GM18870 (cell line): ENCODE results near the gene MRM1.
"Not testable (repeated sequence)": the region's sequence is repeated elsewhere in the genome, so short reads cannot be mapped to it uniquely, and the experiment has no call there.

Source experiments
- ATAC-seq: cut with Tn5 transposase; IDR thresholded peaks from one replicate; pipeline ENCODE4 v1.9.1; 2021; ENCODE audit warnings: moderate library complexity; ENCODE audit not compliant: unreplicated experiment

Gene MRM1

DNA sequence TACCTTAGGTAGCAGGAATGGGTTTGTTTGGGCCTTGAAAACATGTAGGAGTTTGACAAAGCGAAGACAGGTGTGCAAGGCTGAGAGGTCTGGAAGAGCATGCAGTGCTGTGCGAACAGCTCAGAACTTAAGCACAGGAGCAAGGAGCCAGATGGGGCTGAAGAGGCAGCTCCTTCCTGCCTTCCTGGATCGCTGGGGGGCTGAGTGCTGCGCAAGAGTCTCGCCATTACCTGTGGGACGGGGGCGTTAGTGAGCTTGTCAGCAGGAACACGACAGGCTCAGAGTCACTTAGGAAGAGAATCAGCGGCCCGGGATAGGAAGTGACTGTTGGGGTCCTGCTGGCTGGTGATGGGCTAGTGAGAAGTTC, 464 bp upstream of the MRM1 start:
- no peak for ATAC-seq

- ATAC-seq, result no peak
Observed at GRCh38 chr17:36602030-36602748, 806 bp downstream of the MRM1 start.

- no peak for ATAC-seq
Observed at GRCh38 chr17:36602924-36603384, 1.6 kb downstream of the MRM1 start.

DNA sequence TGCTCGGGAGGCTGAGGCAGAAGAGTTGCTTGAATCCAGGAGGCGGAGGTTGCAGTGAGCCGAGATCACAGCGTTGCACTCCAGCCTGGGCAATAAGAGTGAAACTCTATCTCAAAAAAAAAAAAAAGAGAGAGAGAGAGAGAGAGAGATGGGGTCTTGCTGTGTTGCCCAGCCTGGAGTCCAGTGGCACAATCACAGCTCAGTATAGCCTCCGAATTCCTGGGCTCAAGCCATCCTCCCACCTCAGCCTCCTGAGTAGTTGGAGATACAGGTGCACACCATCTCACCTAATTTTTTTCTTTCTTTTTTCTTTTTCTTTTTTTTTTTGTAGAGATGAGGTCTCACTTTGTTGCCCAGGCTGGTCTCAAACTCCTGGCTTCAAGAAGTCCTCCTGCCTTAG, 3.6 kb downstream of the MRM1 start:
- not testable (repeated sequence) for ATAC-seq

DNA sequence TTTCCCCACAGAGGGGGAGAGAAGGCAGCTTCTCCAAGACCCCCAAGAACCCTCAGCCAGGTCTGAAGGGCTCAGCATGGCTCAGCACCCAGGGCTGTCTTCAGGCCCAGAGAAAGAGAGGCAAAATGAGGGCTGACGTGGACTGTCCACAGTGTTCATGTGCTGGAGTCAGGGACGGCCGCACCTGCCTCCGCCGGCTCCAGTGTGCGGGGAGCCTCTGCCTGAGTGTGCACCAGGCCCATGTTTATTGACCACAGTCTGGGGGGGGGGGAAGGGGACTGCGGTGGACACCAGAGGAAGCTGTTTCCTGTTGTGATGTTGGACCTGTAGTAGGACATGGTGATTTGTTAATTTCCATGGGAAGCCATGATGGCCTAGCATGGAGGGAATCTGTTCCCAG, 6.9 kb downstream of the MRM1 start:
- no peak for ATAC-seq

DNA sequence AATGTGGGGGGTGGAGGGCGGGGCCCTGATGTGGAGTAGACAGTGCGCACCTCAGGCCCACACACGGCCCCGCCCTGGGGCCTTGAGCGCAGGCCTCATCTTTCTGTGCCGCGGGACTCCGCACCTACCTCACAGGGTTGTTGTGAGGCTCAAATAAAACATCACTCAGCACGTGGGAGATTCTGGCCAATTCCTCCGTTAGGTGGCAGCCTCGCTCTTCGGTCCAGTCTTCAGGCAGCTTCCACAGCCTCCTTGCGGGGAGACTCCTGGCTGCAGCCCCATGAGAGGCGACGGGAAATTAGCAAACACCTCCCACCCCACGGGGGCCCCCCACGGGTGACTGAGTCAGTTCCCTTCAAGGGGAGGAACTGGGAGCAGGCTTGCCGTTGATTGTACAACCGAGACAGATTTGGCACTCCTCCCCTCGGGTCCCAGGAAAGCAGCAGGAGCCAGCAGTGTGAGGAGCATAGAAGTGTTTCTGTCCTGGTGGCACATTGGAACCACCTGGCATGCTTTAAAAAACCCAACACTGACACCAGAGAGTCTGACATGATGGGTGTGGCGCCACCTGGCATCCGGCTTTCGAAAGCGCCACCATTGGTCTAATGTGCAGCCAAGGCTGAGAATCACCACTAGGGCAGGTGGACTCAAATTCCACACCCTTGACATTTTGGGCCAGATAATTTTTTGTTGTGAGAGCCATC, 7.6 kb downstream of the MRM1 start:
- ATAC-seq, result no peak

GRCh38 chr17:36609498-36609862, 8.1 kb downstream of the MRM1 start:
- no peak for ATAC-seq

DNA sequence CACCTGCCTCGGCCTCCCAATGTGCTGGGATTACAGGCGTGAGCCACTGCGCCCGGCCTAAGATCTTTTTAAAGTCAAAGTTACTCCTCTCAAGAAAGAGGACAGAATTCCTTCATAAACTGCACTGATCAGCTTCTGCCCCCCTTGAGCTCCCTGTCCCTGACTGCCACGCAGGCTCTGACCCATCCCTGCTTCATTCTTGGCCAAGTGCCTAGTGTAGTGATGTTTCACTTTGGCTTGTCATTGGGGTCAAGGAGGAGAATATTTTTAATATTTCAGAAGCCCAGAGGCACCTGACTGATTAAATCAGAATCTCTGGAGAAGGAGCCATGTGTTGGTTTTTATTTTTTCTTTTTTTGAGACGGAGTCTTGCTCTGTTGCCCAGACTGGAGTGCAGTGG, 9.1 kb downstream of the MRM1 start:
- ATAC-seq, result no peak

DNA sequence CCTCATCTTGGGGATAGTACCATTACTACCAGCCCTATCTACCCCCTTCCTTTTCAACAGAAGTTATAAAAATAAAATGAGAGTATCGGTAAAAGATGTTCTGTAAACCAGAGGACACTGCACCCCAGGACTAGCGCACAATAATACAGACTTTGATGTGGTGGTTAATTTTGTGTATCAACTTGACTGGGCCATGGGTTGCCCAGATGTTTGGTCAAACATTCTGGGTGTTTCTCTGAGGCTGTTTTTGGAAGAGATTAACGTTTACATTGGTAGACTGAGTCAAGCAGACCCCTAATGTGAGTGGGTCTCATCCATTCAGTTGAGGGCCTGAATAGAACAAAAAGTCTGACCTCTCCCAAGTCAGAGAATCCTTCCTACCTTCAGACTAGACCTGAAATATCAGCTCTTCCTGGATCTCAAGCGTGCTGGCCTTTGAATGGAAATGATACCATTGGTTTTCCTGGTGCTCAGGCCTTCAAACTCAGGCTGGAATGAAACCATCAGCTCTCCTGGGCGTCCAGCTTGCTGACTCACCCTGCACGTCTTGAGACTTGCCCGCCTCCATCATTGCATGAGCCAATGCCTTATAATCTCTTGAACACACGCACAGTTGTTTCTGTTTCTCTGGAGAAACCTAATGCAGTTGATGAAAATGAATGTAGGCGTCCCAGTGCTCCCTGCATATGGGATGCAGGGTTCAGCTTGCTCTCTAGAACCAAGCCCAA, 10.1 kb downstream of the MRM1 start:
- ATAC-seq, result no peak

- no peak for ATAC-seq
Observed at GRCh38 chr17:36612323-36612722, 10.9 kb downstream of the MRM1 start.

DNA sequence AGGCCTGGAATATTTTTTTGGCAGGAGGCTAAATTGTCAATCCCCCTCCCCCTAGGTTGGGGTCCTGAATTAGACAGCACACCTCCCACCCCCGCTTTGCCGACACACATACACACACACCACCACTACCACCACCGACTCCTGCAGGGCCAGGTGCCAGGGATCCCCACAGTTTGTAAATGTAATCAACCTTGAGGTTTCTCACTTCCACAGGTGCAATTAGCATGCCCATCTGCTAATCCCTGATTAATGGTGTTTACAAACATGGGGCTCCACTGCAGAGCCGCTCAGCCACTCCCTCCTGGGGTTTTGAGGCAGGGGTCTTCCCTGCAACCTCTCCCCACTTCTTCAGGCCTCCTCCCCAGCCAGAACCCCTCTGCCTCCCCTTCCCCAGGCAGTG, 11.8 kb downstream of the MRM1 start:
- no peak for ATAC-seq

DNA sequence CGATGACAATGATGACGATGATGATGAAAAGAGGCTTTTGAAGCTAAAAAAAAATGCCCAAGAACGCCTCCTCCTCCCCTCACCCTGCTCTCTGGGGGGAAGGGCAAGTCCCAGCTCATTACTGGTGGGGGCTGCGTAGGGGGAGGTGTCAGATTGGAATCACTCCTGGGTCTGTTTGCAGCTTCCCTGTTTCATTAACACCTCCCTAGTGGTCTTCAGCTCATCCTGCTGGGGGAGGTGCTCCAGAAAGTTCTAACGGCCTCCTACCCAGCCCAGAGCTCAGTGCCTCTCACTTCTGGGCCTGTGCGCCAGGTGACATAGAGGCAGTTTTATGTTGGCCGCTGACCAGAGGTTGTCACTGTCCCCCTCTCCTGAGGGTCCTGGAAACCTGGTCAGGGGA, 12.7 kb downstream of the MRM1 start:
- no peak for ATAC-seq

DNA sequence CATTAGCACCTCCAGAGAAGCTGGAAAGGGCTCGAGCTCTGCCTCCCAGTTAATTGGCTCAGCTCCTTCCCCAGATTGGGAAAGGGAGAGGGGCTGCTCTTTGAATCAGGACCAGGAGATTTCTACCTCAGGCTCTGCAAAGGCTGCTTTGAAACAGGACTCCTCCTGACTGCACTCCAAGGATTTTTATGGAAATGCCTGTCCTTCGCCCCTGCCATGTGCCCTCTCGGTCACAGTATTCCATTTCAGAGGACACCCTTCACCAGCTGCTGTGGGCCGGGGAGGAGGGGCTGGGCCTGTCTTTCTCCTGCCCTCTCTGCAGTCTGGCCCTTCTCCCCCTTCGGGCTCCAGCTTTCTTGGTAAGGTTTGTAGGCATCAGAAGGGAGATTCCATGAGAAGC, 13.6 kb downstream of the MRM1 start:
- ATAC-seq, result no peak

DNA sequence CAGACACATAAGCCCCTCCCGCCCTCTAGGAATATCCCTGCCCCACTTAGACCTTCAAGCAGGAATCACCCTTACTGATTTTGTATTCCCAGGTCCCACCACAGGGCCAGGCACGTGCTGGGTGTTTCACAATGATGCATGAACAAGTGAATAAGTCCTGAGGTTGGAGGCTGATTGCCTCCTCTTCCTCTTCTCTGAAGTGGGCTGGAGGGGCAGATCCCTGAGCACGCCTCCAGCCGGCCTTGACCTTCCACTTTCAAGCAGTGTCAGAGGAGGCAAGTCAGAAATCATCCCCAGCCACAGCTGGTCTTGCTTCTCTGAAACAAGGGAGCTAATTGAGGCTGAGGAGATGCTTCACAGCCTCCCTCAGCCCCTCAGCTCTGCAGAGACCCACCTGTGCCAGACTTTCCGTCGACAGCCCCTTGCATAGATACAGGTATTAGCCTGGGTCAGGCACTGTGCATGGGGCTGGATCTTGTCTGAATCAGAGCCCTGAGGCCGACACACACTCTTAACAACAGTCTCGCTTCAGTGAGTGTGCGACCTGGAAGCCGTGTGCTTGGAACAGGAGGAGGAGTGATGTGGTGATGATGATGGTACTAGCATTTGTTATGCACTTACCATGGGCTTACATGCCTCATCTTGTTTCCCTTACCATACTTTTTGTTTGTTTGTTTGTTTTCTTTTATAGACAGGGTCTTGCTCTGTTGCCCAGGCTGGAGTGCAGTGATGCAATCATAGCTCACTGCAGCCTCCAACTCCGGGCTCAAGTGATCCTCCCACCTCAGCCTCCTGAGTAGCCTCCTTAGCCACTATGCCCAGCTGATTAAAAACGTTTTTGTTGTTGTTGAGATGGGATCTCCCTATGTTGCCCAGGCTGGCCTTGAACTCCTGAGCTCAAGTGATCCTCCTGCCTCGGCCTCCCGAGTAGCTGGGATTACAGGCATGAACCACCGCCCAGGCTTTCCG, 15.0 kb downstream of the MRM1 start:
- no peak for ATAC-seq

DNA sequence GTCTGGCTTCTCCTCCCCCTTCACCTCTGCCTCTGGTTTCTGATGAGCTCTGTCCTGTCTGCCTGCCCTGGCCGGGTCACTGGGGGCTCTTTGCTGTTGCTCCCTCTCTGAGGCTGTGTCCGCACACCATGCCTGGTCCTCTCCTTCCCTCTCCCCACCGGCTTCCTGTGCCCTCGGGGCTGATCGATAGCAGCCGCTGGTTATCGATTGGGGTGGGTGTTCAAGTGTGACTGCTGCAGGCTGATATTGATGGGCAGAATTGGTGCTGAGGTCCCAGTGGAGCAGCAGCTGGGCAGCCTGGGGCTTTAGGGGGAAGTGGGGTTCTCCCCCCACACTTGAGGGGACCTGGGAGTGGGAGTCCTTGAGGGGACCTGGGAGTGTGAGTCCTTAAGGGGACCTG, 16.4 kb downstream of the MRM1 start:
- ATAC-seq, result no peak

DNA sequence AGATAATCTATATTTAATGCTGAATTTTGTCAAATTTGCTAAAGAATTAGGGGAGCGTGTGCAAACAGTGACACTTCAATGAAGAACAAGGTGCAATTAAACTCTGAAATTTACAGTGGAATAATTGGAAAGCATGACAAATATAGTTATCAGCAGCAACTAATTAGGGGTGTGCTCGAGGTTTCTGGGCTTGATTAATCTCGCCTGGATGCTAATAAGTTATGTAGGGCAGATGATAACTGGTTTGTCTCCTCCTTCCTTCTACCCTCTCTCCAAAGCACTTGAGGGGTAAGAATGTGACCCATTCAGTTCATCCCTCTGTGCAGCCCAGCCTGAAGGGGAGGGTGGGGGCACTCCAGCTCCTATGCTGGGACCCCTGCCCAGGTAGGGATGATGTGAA, 21.9 kb downstream of the MRM1 start:
- ATAC-seq, result no peak

DNA sequence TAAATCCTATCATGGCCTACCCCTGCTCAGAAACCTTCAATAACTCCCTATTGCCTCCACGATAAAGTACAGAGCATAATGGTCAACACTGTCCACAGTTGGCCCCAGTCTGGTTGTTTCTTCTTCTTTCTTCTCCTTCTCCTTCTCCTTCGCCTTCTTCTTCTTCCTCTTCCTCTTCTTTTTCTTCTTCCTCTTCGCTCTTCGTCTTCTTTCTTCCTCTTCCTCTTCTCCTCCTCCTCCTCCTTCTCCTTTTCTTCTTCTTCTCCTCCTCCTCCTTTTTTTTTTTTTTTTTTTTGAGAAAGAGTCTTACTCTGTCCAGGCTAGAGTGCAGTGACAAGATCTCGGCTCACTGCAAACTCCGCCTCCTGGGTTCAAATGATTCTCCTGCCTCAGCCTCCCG, 23.8 kb downstream of the MRM1 start:
- no peak for ATAC-seq

DNA sequence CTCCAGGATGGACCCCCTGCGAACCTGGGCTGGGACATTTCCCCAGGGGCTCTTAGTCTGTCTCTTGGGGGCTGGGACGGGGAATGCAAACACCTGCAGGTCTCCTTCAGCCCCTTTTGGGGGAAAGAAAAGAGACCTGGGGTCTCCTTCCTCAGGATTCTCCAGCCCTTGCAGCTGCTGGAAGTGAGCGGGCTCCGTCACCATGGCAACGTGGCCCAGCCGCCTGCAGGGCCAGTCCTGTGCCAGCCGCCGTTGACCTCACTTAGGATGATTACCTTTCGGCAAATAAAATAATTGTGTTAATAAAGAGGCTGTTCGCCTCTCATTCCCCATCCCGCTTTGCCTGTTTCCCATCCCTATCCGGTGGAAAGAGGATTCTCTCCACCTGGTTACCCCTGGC, 25.7 kb downstream of the MRM1 start:
- ATAC-seq, result no peak

DNA sequence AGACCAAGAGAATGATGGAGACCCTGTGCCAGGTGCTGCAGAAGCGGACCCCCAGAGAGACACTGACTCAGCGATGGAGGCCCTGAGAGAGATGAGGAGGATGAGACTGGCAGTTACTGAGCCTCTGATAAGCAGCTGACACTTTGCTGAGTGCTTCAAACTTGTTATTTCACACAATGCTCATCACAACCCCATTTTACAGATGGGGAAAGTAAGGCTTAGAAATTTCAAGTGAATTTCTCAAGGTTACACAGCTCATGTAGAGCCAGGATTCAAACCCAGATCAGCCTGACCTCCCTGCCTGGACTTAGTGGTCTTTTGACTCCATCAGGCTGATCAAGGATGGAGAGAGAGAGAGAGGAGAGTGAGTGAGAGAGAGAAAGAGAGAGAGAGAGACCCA, 27.2 kb downstream of the MRM1 start:
- no peak for ATAC-seq

DNA sequence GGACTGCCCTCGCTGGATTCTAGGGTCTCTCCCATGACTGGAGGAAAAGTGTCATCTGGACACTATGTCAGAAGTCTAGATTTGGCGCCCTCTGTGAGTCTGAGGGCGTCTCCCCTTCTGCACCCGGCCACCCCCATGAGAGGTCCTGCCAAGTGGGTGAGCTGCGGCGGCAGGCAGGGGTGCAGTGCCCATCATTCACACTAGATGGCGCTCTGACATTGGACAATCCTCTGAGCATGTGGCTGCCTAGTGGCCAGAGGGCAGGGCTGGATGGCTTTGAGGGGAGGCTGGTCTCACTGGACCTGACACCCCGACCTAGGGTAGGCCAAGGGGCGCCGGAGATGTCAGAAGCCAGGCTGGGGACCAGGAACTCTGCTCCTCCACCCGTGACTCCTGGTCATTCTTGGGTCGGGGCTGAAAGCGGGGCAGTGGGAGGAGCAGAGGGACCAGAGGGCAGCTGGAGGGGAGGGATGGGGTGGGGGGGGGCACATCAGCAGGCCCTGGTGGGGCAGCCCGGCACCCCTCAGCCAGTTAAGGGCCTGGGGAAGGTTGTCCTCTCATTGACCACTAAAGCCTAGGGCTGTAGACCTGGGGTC, 28.0 kb downstream of the MRM1 start:
- no peak for ATAC-seq
